Measurements from ENCODE around the gene EFNA5.

GRCh38 chr5:107636068-107636467, 34.7 kb downstream of the EFNA5 start:
- TF ChIP-seq CTCF (conservative IDR thresholded peaks at IDR 0.05) (no peak), EZH2 (IDR thresholded peaks at IDR 0.05; ENCODE audit: low read depth) (no peak)

All from PC-9 (cell line).